ENCODE measurements around the gene AGAP9.
A peak's percentile ranks its signal among the peaks of the same experiment; 100 is the strongest.
"Not testable (repeated sequence)": the region's sequence is repeated elsewhere in the genome, so short reads cannot be mapped to it uniquely, and the experiment has no call there.

AGAP9 gene

DNA sequence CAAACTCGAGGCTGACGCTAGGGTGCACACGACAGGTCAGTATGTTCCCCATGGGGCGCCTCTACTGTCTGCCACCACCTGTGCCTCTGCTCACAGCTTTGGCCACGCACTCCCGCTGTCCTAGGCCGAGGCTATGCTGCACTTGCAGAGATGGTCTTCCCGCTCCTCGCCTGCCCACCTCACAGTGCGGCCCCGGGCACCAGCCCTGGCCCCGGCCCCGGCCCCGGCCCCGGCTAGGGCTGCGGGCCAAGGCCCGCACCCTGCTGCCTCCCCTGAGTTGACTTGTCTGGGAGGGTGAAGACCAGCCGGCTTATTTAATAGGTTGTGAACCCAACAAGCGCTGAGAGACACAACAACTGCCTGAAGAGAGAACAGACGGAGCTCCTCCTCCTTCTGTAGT is at the start of gene AGAP9:
TSS of gene AGAP9 (minus strand) at position 164 of the 400 bp plus-strand sequence. CDS start at position 52, 112 bp downstream.
- not testable (repeated sequence) for H3K4me3 ChIP-seq (ENCODE audit: low read depth, low read length); H3K9me3 ChIP-seq (ENCODE audit: severe bottlenecking); H3K27ac ChIP-seq; H3K27me3 ChIP-seq (ENCODE audit: insufficient read depth, low read depth, severe bottlenecking); H3K36me3 ChIP-seq; DNase-seq

DNA sequence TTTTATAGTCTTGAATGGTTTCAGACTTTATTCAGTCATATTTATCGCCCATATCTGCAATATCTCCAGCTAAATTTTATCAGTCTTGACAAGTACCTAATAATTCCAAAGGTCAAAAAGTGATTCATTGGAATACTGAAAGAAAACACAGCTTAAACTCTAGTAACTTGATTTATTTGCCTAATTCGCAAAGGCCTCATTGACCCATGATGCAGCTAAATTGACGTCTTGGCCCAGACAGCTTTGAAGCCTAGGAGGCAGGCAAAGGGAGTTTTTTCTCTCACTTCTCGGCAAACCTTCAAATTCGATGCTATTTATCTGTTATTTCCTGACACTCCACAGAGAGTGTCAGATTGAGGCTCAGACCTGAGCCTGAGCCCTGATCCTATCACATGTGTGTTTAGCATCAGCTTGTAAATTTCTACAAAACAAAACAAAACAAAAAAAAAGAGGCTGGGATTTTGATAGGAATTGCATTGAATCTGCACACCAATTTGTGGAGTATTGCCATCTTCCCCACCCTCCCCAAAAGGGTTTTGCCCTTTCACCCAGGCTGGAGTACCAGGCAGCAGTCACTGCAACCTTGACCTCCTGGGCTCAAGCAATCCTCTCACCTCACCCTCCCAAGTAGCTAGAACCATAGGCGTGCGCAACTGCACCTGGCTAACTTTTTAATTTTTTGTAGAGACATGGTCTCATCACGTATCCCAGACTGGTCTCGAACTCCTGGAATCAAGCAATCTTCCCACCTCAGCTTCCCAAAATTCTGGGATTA is 47.9 kb upstream of the AGAP9 start:
- H3K27ac ChIP-seq; H3K36me3 ChIP-seq; DNase-seq; H3K27me3 ChIP-seq (ENCODE audit: insufficient read depth, low read depth, severe bottlenecking); H3K9me3 ChIP-seq (ENCODE audit: severe bottlenecking); H3K4me3 ChIP-seq (ENCODE audit: low read depth, low read length): not testable (repeated sequence)

DNA sequence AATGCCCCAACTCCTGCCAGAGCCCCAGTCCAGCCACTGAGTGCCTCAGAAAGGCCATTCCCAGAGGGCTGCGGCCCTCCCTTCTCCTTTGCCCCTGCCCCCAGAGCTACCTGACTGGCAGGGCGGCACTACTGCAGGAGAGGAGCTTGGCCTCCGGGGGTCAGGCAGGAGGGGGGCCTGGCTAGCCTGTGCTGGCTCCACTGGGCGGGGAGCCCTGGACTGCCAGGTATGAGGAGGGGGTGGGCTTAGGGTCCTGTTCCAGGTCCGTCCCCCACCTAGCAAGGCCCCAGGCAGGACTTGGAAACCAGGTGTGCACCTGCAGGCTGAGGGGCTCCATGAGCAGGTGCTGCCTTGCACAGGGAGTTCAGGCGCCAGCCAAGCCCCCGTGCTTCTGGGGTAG is 43.3 kb upstream of the AGAP9 start:
- not testable (repeated sequence) for H3K36me3 ChIP-seq; H3K27ac ChIP-seq; DNase-seq; H3K9me3 ChIP-seq (ENCODE audit: severe bottlenecking); H3K4me3 ChIP-seq (ENCODE audit: low read depth, low read length); H3K27me3 ChIP-seq (ENCODE audit: insufficient read depth, low read depth, severe bottlenecking)

DNA sequence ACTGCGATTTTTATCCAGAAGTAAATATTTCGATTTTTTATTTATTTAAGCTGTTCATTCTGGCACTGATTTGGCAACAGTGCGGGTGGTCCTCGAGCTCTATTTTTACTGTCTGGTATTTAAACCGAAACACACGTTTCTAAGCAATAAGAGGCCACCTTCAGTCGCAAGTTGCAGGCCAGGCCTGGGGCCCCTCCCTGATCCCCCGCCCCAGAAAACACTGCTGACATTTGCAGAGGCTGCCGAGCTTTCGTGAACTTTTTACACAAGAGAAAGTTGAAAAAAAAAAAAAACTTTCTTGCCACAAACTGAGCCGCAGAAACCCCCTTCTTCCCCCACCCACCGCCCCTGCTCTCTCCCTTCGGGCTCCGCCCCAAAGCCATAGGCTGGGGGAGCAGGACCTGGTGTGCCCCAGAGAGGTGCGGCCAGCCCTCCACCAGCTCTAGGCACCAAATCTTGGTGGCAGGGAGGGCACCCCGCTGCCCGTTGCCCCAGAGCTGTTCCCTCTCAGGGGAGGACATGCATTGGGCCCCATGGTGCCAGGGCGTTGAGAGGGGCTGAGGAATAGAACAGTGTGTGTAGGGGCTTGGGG is 42.8 kb upstream of the AGAP9 start:
- not testable (repeated sequence) for H3K9me3 ChIP-seq (ENCODE audit: severe bottlenecking); H3K36me3 ChIP-seq; H3K27me3 ChIP-seq (ENCODE audit: insufficient read depth, low read depth, severe bottlenecking); H3K27ac ChIP-seq; H3K4me3 ChIP-seq (ENCODE audit: low read depth, low read length); DNase-seq

DNA sequence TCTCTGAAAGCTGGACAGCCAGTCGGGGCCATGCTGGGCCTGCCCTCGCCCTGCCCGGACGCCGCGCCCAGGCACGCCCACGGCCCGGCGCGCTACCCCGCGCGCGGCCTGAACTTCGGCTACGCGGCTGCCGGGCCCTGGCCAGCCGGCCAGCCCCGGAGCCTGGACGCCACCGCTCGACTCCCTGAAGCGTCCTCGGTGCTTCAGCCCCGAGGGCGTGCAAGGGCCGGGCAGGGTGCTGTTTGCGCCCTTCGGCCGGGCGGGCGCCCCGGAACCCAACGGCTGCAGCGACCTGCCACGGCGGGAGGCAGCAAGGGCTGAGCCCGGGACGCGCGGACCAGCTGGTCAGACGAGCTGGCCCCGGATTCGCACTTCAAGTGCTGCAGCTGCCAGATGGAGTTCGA is 42.1 kb upstream of the AGAP9 start:
- H3K36me3 ChIP-seq; H3K4me3 ChIP-seq (ENCODE audit: low read depth, low read length); H3K27me3 ChIP-seq (ENCODE audit: insufficient read depth, low read depth, severe bottlenecking); DNase-seq; H3K27ac ChIP-seq; H3K9me3 ChIP-seq (ENCODE audit: severe bottlenecking): not testable (repeated sequence)

DNA sequence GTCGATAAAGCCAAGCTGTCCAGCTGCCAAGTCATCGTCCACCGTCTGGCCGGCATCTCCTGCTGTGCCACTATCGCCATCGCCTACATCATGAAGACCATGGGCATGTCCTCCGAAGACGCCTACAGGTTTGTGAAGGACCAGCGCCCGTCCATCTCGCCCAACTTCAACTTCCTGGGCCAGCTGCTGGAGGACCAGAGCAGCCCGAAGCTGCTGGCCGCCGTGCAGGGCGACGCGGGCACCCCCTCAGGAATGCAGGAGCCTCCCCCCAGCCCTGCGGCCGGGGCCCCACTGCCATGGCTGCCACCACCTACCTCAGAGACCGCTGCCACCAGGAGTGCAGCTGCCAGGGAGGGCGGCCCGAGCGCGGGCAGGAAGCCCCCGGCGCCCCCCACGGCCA is 41.5 kb upstream of the AGAP9 start:
- H3K4me3 ChIP-seq (ENCODE audit: low read depth, low read length); H3K36me3 ChIP-seq; H3K9me3 ChIP-seq (ENCODE audit: severe bottlenecking); DNase-seq; H3K27me3 ChIP-seq (ENCODE audit: insufficient read depth, low read depth, severe bottlenecking); H3K27ac ChIP-seq: not testable (repeated sequence)

DNA sequence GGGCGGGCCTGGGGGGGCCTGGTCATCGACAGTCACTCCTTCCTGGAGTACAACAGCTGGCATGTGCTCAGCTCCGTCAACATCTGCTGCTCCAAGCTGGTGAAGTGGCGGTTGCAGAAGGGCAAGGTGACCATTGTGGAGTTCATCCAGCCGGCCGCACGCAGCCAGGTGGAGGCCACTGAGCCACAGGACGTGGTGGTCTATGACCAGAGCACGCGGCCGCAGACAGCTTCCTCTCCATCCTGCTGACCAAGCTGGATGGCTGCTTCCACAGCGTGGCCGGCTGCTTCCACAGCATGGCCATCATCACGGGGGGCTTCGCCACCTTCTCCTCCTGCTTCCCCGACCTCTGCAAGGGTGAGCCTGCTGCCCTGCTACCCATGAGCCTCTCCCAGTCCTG is 40.9 kb upstream of the AGAP9 start:
- H3K4me3 ChIP-seq (ENCODE audit: low read depth, low read length); H3K9me3 ChIP-seq (ENCODE audit: severe bottlenecking); H3K36me3 ChIP-seq; H3K27ac ChIP-seq; H3K27me3 ChIP-seq (ENCODE audit: insufficient read depth, low read depth, severe bottlenecking); DNase-seq: not testable (repeated sequence)

DNA sequence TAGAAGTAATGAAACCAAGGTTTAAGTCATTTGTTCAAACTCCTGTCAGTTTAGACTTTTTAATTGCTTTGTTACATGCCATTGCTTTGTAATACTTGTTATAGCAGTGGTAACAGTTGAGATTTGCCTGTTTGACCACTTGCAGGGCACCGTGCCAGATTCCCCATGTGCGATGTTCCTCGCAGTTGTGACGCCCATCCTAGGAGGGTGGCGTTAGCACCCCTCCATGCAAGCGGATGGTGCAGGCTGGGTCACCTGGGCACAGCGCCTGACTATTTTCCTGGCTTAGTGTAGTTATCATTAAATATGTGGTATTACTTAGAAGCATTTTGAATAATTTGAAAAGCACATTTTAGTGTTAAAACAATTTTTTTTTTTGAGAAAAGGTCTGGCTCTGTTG is 37.0 kb upstream of the AGAP9 start:
- not testable (repeated sequence) for H3K4me3 ChIP-seq (ENCODE audit: low read depth, low read length); H3K27me3 ChIP-seq (ENCODE audit: insufficient read depth, low read depth, severe bottlenecking); H3K36me3 ChIP-seq; DNase-seq; H3K27ac ChIP-seq; H3K9me3 ChIP-seq (ENCODE audit: severe bottlenecking)

DNA sequence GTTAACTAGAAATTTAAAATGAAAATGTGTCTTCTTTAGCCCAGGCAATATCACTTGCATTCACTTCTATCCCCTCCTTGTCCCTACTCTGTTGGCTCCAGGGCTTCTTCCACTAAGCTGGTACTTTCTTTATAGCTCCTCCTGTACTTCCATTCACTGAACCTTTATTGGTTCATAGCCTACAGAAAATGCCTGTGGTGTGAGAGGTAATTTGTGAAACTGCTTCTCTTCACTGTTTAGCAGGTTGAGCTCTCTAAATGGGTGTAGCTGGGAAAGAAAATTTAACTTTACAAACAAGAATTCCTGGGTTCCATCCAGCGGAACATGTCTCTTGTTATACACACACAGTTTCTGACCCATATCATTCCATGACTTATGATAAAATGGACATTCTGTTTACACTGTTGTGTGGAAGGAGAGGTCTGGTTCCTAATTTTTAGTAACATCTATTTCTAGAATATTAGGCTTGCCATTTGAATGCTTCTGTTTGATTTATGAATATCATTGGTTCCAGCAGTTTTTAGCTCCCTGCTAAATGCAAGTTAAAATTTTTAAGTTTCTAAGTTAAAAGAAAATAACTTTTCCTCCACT is 36.4 kb upstream of the AGAP9 start:
- not testable (repeated sequence) for H3K36me3 ChIP-seq; H3K9me3 ChIP-seq (ENCODE audit: severe bottlenecking); H3K4me3 ChIP-seq (ENCODE audit: low read depth, low read length); H3K27ac ChIP-seq; H3K27me3 ChIP-seq (ENCODE audit: insufficient read depth, low read depth, severe bottlenecking); DNase-seq

DNA sequence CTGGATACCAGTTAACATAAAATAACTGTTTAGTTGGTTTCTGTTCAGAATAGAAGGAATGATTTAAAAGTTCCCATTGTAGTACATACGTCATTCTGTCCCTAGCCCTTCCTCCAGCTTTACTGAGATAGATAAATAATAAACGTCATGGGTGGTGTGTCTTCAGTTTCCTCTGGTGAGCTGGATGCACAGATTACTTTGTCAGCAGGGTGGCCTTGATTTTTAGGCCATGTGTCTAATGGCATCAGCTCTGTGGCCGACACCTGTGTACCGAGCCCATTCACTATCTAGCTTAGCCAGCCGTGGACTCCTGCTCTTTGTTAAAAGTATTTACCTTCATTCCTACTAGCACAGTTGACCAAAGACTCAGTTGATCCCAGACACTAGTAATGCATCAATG is 34.7 kb upstream of the AGAP9 start:
- not testable (repeated sequence) for H3K27me3 ChIP-seq (ENCODE audit: insufficient read depth, low read depth, severe bottlenecking); H3K27ac ChIP-seq; DNase-seq; H3K36me3 ChIP-seq; H3K4me3 ChIP-seq (ENCODE audit: low read depth, low read length); H3K9me3 ChIP-seq (ENCODE audit: severe bottlenecking)

DNA sequence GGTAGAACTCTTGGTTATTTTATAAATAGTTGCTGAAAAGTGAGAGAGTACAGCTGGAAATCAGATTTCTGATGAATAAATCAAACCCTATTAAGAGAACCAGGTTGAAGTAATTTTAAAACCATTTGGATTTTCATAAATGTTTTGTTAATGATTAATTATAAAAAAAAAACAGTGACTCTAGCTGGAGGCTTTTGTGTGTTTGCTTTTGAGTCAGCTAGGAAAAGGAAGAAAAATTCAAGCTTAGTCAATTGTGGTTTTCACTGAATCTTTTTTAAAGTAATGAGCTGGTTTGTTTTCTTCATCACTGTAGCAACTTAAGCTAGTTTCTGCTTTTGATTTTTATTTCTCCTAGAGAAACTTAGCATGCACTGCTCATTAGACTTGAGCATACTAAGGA is 34.2 kb upstream of the AGAP9 start:
- not testable (repeated sequence) for H3K36me3 ChIP-seq; H3K9me3 ChIP-seq (ENCODE audit: severe bottlenecking); DNase-seq; H3K4me3 ChIP-seq (ENCODE audit: low read depth, low read length); H3K27me3 ChIP-seq (ENCODE audit: insufficient read depth, low read depth, severe bottlenecking); H3K27ac ChIP-seq

DNA sequence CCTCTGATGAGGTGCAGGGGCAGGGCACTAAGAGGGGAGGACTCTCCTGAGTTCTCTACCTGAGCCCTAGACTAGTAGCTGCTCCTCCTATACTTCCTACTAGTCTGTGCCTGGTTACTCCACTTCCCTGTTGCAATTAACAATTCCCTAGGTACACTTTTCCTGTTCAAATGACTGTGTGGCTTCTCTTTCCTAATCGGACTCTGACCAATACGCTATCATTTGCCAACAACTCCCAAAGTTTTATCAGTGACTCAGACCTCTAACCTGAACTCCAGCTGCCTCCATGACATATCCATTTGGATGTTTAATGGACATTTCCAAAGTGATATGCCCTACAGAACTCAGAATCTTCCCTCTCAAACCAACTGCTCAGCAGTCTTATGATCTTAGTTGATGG is 31.9 kb upstream of the AGAP9 start:
- H3K4me3 ChIP-seq (ENCODE audit: low read depth, low read length); H3K36me3 ChIP-seq: not testable (repeated sequence)

DNA sequence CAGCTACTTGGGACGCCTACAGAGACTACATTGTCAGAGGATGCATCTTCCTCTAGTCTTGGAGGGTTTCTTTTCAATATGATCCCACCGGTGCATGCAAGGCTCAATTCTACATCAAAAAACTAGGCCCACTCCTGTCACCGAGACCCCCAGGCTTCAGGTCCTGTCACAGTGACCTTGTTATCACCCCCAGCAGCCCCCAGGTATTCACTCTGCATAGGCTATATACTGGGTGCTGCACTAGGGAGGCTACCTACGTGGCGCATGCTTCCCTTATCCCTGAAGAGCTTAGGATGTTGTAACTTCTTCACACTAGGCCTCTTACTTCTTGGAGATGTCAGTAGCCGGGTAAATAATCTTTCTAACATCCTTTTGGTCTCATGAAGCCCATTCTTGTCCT is 31.1 kb upstream of the AGAP9 start:
- DNase-seq; H3K27ac ChIP-seq; H3K9me3 ChIP-seq (ENCODE audit: severe bottlenecking): not testable (repeated sequence)

More for the DNA sequence above, 31.9 kb upstream of the AGAP9 start:
- not testable (repeated sequence) for H3K27ac ChIP-seq; DNase-seq; H3K9me3 ChIP-seq (ENCODE audit: severe bottlenecking); H3K27me3 ChIP-seq (ENCODE audit: insufficient read depth, low read depth, severe bottlenecking)

DNA sequence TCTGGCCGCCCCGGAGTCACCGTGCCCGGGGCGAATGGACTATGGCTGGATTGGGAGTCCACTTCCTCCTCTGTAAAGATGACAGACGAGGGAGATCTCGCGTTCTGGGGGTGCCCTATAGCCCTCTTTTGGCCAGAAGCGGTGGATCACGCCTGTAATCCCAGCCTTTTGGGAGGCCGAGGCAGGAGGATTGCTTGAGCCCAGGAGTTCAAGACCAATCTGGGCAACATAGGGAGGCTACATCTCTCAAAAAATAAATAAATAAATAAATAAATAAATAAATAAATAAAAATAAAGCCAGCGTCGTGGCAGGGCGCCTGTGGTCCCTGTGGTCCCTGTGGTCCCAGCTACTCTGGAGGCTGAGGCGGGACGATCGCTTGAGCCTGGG is 30.4 kb upstream of the AGAP9 start:
- H3K27me3 ChIP-seq (ENCODE audit: insufficient read depth, low read depth, severe bottlenecking); DNase-seq: not testable (repeated sequence)
- peak overlapping the region; percentile 69 for H3K27ac ChIP-seq

More for the DNA sequence above, 31.1 kb upstream of the AGAP9 start:
- H3K27me3 ChIP-seq (ENCODE audit: insufficient read depth, low read depth, severe bottlenecking); H3K36me3 ChIP-seq; H3K4me3 ChIP-seq (ENCODE audit: low read depth, low read length): not testable (repeated sequence)

More for the DNA sequence above, 30.4 kb upstream of the AGAP9 start:
- H3K4me3 ChIP-seq (ENCODE audit: low read depth, low read length), result peak overlapping the region; percentile 82
- not testable (repeated sequence) for H3K36me3 ChIP-seq; H3K9me3 ChIP-seq (ENCODE audit: severe bottlenecking)

All from WERI-Rb-1 (cell line).